K562 (cell line): Measurements from ENCODE around the gene PDCD6IP. TPM values are rescaled to one million over a fixed set of nuclear protein-coding genes. Genes with fewer than 3 reads are reported as not detected.

ENCODE experiments used
- ARID2 ChIP-seq: fragments of 450-650 bp; IDR thresholded peaks from 2 replicates; pipeline ENCODE4 v1.6.1; 2017; ENCODE audit warnings: antibody characterized with exemption, mild to moderate bottlenecking
- CHAMP1 ChIP-seq: fragments of 450-650 bp; IDR thresholded peaks from 2 replicates; pipeline ENCODE4 v1.6.1; 2016; ENCODE audit warnings: mild to moderate bottlenecking
- JUND ChIP-seq, 2 experiments: IDR thresholded peaks; 2 replicates in 1 of 2; 3 replicates in 1 of 2; pipeline ENCODE4 v1.6.1; 2011; ENCODE audit warnings: borderline replicate concordance in 2 of 2, low read depth in 2 of 2, low read length in 2 of 2, improper control_type of control experiment in 1 of 2, missing biosample characterization in 1 of 2, missing genetic modification characterization in 1 of 2, missing genetic modification reagents in 1 of 2
- LCOR ChIP-seq: sonication (generic); formaldehyde crosslinking; IDR thresholded peaks from 2 replicates; pipeline ENCODE4 v1.8.0; 2022; ENCODE audit warnings: mild to moderate bottlenecking, missing genetic modification reagents
- MITF ChIP-seq: IDR thresholded peaks from 2 replicates; pipeline ENCODE4 v1.6.1; 2014; ENCODE audit warnings: antibody characterized with exemption
- MXI1 ChIP-seq: IDR thresholded peaks from 2 replicates; pipeline ENCODE4 v1.6.1; 2011; ENCODE audit warnings: low read depth, mild to moderate bottlenecking, improper control_type of control experiment, low read length
- RAD21 ChIP-seq, 2 experiments: fragments of 250-450 bp in 1 of 2; fragments of 450-650 bp in 1 of 2; sonication (Bioruptor Pico) in 1 of 2; formaldehyde crosslinking in 1 of 2; IDR thresholded peaks in 1 of 2; conservative IDR thresholded peaks in 1 of 2; 2 replicates each; pipeline versions ENCODE4 v1.4.0 to v1.8.0; 2020 to 2022; ENCODE audit warnings: mild to moderate bottlenecking in 2 of 2, moderate library complexity in 1 of 2
- RBM17 ChIP-seq: fragments of 200-400 bp; formaldehyde crosslinking; IDR thresholded peaks from 2 replicates; pipeline ENCODE4 v1.6.1; 2017; ENCODE audit warnings: low read depth, mild to moderate bottlenecking, low read length, borderline replicate concordance
- RCOR1 ChIP-seq, 2 experiments: IDR thresholded peaks; 2 replicates each; pipeline ENCODE4 v1.6.1; 2012; ENCODE audit warnings: low read depth in 2 of 2, low read length in 2 of 2, borderline replicate concordance in 1 of 2, improper control_type of control experiment in 1 of 2
- TBP ChIP-seq: optimal IDR thresholded peaks from 2 replicates; pipeline ENCODE3; 2011; ENCODE audit warnings: low read depth, low read length, improper control_type of control experiment
- ZNF766 ChIP-seq: fragments of 200-800 bp; sonication (Bioruptor generic); conservative IDR thresholded peaks from 2 replicates; pipeline ENCODE4 v1.6.1; 2016; ENCODE audit warnings: missing genetic modification characterization, missing compliant biosample characterization
- polyA plus RNA-seq, 8 experiments: library from polyadenylated mRNA; depleted of rRNA in 4 of 8; stranded (reverse) in 5 of 8; unstranded in 3 of 8; fragments of >200 nt; fragmentation: Nextera tagmentation in 2 of 8; fragmentation: Illumina TruSeq in 1 of 8; extraction: Ambion mirVana in 2 of 8; extraction: Trizol in 1 of 8; gene quantifications; 2 replicates each; pipeline versions ENCODE4 v1.2.1 to v1.2.3, GENCODE V29; 2011 to 2014; ENCODE audit warnings: inconsistent platforms in 1 of 8, missing spikeins in 1 of 8
- total RNA-seq, 7 experiments: library from RNA; depleted of rRNA in 6 of 7; stranded (reverse); fragments of >200 nt in 6 of 7; fragmentation: Illumina TruSeq in 2 of 7; extraction: Trizol in 2 of 7; gene quantifications; 2 replicates each; pipeline versions ENCODE4 v1.2.1 to v1.2.3, GENCODE V29; 2011 to 2021; ENCODE audit warnings: low replicate concordance in 1 of 7
- TF ChIP-seq, protein P1 (sequence below): fragments of 250-450 bp; sonication (Bioruptor Pico); IDR thresholded peaks from 2 replicates; pipeline ENCODE4 v1.8.0; 2021; ENCODE audit warnings: borderline replicate concordance, mild to moderate bottlenecking, moderate library complexity; ENCODE audit not compliant: poor library complexity, severe bottlenecking
- TF ChIP-seq, protein P2 (sequence below): fragments of 250-450 bp; sonication (Bioruptor Pico); IDR thresholded peaks from 2 replicates; pipeline ENCODE4 v1.9.0; 2021; ENCODE audit warnings: mild to moderate bottlenecking, inconsistent platforms
- TF ChIP-seq, protein P3 (sequence below), 2 experiments: fragments of 150-350 bp in 1 of 2; IDR thresholded peaks; 2 replicates each; pipeline ENCODE4 v1.6.1; 2012 to 2016; ENCODE audit warnings: low read depth in 2 of 2, low read length in 2 of 2, mild to moderate bottlenecking in 1 of 2, moderate library complexity in 1 of 2

The PDCD6IP gene
- total and polyA plus RNA-seq, 9 of the 15 experiments (the other 6 are each of a cell fraction or from before 2014, with no cell fraction given): 40.2 to 302 (median 122) TPM

DNA sequence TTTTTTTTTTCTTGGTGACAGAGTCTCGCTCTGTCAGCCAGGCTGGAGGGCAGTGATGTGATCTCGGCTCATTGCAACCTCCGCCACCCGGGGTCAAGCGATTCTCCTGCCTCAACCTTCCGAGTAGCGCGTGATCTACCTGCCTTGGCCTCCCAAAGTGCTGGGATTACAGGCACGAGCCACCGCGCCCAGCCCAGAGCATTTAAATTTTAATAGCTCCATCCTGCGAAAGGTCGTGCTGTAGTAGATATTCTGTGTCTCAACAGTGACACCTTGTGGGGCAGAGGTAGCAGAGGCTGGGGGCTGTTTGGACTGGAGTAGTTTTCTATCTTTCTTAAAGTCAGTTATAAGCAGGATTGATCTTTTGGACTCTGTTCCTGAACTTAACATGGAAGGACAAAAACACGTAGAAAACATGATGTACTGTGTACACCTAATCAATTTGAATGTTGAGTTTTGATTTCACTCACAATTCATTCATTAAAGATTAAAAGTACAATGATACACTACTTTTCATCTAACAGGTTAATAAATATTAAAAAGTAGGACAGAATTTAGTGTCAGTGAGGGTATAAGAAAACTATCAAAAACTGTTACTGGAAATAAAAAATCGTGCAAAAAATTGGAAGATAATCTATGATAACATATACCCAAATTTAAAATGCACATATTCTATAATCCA, 11.0 kb upstream of the PDCD6IP start (continued):
- peak; percentile 15 for TF ChIP-seq TBP
- TF ChIP-seq, protein P1, sequence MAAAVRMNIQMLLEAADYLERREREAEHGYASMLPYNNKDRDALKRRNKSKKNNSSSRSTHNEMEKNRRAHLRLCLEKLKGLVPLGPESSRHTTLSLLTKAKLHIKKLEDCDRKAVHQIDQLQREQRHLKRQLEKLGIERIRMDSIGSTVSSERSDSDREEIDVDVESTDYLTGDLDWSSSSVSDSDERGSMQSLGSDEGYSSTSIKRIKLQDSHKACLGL: no peak
- TF ChIP-seq ARID2: 0 out of 2 replicates have a peak, but pooled peaks have one; percentile 41
- no peak for TF ChIP-seq MITF
- TF ChIP-seq RCOR1 (IDR thresholded peaks at IDR 0.05; ENCODE audit: borderline replicate concordance in 1 of 2, low read depth in 2 of 2, low read length in 2 of 2): peak in 1 of 2 experiments; percentile 72; a peak in 1 of 4 replicates
- peak; percentile 74 for TF ChIP-seq CHAMP1
- peak; percentile 23; the same call in 1 of the 2 replicates for TF ChIP-seq LCOR (CRISPR knock-in tag)
- peak; percentile 94 to 95 for TF ChIP-seq RAD21 (CRISPR knock-in tag; conservative IDR thresholded peaks at IDR 0.05 in 1 of 2, IDR thresholded peaks at IDR 0.05 in 1 of 2)
- TF ChIP-seq, protein P2, sequence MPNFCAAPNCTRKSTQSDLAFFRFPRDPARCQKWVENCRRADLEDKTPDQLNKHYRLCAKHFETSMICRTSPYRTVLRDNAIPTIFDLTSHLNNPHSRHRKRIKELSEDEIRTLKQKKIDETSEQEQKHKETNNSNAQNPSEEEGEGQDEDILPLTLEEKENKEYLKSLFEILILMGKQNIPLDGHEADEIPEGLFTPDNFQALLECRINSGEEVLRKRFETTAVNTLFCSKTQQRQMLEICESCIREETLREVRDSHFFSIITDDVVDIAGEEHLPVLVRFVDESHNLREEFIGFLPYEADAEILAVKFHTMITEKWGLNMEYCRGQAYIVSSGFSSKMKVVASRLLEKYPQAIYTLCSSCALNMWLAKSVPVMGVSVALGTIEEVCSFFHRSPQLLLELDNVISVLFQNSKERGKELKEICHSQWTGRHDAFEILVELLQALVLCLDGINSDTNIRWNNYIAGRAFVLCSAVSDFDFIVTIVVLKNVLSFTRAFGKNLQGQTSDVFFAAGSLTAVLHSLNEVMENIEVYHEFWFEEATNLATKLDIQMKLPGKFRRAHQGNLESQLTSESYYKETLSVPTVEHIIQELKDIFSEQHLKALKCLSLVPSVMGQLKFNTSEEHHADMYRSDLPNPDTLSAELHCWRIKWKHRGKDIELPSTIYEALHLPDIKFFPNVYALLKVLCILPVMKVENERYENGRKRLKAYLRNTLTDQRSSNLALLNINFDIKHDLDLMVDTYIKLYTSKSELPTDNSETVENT (CRISPR knock-in tag): no peak
- TF ChIP-seq ZNF766 (CRISPR knock-in tag): no peak
- TF ChIP-seq RBM17: no peak
- TF ChIP-seq, protein P3, sequence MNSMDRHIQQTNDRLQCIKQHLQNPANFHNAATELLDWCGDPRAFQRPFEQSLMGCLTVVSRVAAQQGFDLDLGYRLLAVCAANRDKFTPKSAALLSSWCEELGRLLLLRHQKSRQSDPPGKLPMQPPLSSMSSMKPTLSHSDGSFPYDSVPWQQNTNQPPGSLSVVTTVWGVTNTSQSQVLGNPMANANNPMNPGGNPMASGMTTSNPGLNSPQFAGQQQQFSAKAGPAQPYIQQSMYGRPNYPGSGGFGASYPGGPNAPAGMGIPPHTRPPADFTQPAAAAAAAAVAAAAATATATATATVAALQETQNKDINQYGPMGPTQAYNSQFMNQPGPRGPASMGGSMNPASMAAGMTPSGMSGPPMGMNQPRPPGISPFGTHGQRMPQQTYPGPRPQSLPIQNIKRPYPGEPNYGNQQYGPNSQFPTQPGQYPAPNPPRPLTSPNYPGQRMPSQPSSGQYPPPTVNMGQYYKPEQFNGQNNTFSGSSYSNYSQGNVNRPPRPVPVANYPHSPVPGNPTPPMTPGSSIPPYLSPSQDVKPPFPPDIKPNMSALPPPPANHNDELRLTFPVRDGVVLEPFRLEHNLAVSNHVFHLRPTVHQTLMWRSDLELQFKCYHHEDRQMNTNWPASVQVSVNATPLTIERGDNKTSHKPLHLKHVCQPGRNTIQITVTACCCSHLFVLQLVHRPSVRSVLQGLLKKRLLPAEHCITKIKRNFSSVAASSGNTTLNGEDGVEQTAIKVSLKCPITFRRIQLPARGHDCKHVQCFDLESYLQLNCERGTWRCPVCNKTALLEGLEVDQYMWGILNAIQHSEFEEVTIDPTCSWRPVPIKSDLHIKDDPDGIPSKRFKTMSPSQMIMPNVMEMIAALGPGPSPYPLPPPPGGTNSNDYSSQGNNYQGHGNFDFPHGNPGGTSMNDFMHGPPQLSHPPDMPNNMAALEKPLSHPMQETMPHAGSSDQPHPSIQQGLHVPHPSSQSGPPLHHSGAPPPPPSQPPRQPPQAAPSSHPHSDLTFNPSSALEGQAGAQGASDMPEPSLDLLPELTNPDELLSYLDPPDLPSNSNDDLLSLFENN (IDR thresholded peaks at IDR 0.05; ENCODE audit: low read depth in 2 of 2, low read length in 2 of 2): no peak
- no peak for TF ChIP-seq MXI1
- peak; percentile 34; the same call in 1 of the 2 replicates for TF ChIP-seq JUND (IDR thresholded peaks at IDR 0.05; ENCODE audit: borderline replicate concordance, low read depth, low read length)
- TF ChIP-seq JUND (tag; IDR thresholded peaks at IDR 0.05; ENCODE audit: borderline replicate concordance, low read depth, low read length): no peak; the same call in 2 of the 3 replicates
